Measurements from ENCODE around the gene CEP164.

DNA sequence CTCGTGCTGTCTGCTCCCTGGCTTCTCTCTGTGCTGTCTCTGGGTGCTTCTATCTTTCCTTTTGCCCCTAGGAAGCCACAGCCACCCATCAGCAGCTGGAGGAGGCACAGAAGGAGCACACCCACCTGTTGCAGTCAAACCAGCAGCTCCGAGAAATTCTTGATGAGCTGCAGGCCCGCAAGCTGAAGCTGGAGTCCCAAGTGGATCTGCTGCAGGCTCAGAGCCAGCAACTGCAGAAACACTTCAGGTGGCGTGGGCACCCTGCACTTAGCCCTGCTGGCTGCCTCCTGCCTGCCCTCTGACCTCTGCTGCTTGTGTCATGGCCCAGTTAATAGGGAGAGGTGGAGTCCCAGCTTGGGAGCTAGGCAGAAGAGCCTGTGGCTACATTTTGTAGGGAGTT lies 67.8 kb downstream of the CEP164 start:
- TF ChIP-seq, protein P1, sequence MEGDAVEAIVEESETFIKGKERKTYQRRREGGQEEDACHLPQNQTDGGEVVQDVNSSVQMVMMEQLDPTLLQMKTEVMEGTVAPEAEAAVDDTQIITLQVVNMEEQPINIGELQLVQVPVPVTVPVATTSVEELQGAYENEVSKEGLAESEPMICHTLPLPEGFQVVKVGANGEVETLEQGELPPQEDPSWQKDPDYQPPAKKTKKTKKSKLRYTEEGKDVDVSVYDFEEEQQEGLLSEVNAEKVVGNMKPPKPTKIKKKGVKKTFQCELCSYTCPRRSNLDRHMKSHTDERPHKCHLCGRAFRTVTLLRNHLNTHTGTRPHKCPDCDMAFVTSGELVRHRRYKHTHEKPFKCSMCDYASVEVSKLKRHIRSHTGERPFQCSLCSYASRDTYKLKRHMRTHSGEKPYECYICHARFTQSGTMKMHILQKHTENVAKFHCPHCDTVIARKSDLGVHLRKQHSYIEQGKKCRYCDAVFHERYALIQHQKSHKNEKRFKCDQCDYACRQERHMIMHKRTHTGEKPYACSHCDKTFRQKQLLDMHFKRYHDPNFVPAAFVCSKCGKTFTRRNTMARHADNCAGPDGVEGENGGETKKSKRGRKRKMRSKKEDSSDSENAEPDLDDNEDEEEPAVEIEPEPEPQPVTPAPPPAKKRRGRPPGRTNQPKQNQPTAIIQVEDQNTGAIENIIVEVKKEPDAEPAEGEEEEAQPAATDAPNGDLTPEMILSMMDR (IDR thresholded peaks at IDR 0.05; ENCODE audit: low read depth, low read length), result no peak
- TF ChIP-seq POLR2A (IDR thresholded peaks at IDR 0.05; ENCODE audit: extremely low read depth, insufficient read length), result no peak
- TF ChIP-seq MYC (IDR thresholded peaks at IDR 0.05; ENCODE audit: low read depth, low read length), result no peak
